ENCODE data around the gene WFDC10A.

DNA sequence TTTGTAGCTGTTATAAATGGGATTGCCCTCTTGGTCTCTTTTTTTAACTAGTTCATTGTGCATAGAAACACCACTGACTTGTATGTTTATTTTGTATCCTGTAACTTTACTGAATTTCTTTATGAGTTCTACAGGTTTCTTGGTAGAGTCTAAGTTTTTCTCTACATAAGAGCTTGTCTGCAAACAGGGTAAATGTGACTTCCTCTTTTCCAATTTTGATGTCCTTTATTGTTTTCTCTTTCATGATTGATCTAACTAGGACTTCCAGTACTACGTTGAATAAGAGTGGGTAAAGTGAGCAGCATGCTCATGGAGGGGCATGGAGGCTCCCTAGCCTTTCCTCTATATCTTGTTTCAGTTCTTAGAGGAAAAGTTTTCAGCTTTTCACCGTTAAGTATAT is 3.0 kb upstream of the WFDC10A start:
- no peak for TF ChIP-seq POLR2A (IDR thresholded peaks at IDR 0.05)
- no peak for TF ChIP-seq CTCF (IDR thresholded peaks at IDR 0.05)

Measured in body of pancreas (tissue), 4 donors.